K562 (cell line): Measurements from ENCODE around the gene CROT. TPM values are rescaled to one million over a fixed set of nuclear protein-coding genes. Genes with fewer than 3 reads are reported as not detected.

Experiments used
- BCLAF1 ChIP-seq, 2 experiments: fragments of 450-650 bp in 1 of 2; IDR thresholded peaks; 2 replicates each; pipeline ENCODE4 v1.6.1; 2011 to 2017; ENCODE audit warnings: low read depth in 2 of 2, antibody characterized with exemption in 1 of 2, borderline replicate concordance in 1 of 2, low read length in 1 of 2, mild to moderate bottlenecking in 1 of 2, mixed read lengths in 1 of 2; ENCODE audit not compliant: control insufficient read depth in 1 of 2
- CLOCK ChIP-seq: fragments of 250-450 bp; sonication (Bioruptor Pico); IDR thresholded peaks from 2 replicates; pipeline ENCODE4 v1.4.0; 2020; ENCODE audit warnings: mild to moderate bottlenecking, moderate library complexity, borderline replicate concordance
- E2F3 ChIP-seq: fragments of 250-450 bp; sonication (Bioruptor Pico); IDR thresholded peaks from 2 replicates; pipeline ENCODE4 v1.4.0; 2020; ENCODE audit warnings: mild to moderate bottlenecking
- KDM1A ChIP-seq, 2 experiments: fragments of 450-650 bp; IDR thresholded peaks; 2 replicates each; pipeline ENCODE4 v1.6.1; 2016; ENCODE audit warnings: mild to moderate bottlenecking in 2 of 2
- MEF2D ChIP-seq: conservative IDR thresholded peaks from 2 replicates; pipeline ENCODE4 v1.6.1; 2016; ENCODE audit warnings: low read depth, missing genetic modification characterization, missing compliant biosample characterization
- NONO ChIP-seq, 2 experiments: fragments of 200-400 bp in 1 of 2; fragments of 450-650 bp in 1 of 2; formaldehyde crosslinking in 1 of 2; IDR thresholded peaks; 2 replicates each; pipeline ENCODE4 v1.6.1; 2017; ENCODE audit warnings: low read depth in 2 of 2, mild to moderate bottlenecking in 2 of 2, moderate library complexity in 2 of 2, low read length in 1 of 2
- NUFIP1 ChIP-seq: fragments of 450-650 bp; IDR thresholded peaks from 2 replicates; pipeline ENCODE4 v1.6.1; 2018; ENCODE audit not compliant: partially characterized antibody
- POLR2AphosphoS2 ChIP-seq: IDR thresholded peaks from 2 replicates; pipeline ENCODE4 v1.6.1; 2012; ENCODE audit warnings: low read length, improper control_type of control experiment
- RNF219 ChIP-seq: fragments of 250-450 bp; sonication (Bioruptor Pico); IDR thresholded peaks from 2 replicates; pipeline ENCODE4 v1.5.0; 2022; ENCODE audit warnings: mild to moderate bottlenecking
- SRSF9 ChIP-seq: fragments of 200-400 bp; formaldehyde crosslinking; IDR thresholded peaks from 2 replicates; pipeline ENCODE4 v1.6.1; 2017; ENCODE audit warnings: low read depth, low read length, borderline replicate concordance
- TRIM28 ChIP-seq: fragments of 450-650 bp; IDR thresholded peaks from 2 replicates; pipeline ENCODE4 v1.6.1; 2017
- TSHZ1 ChIP-seq: fragments of 250-450 bp; sonication (Bioruptor Pico); IDR thresholded peaks from 2 replicates; pipeline ENCODE4 v1.4.0; 2020; ENCODE audit warnings: mild to moderate bottlenecking, moderate library complexity
- ZBTB8A ChIP-seq: fragments of 450-650 bp; IDR thresholded peaks from 2 replicates; pipeline ENCODE4 v1.6.1; 2018; ENCODE audit warnings: mild to moderate bottlenecking, moderate library complexity; ENCODE audit not compliant: partially characterized antibody
- ZFP1 ChIP-seq: fragments of 450-650 bp; formaldehyde crosslinking; IDR thresholded peaks from 2 replicates; pipeline ENCODE4 v1.4.0; 2020; ENCODE audit warnings: mild to moderate bottlenecking, mixed read lengths
- ZNF24 ChIP-seq: fragments of 450-650 bp; IDR thresholded peaks from 2 replicates; pipeline ENCODE4 v1.6.1; 2016
- ZNF444 ChIP-seq: fragments of 250-450 bp; sonication (Bioruptor Pico); IDR thresholded peaks from 2 replicates; pipeline ENCODE4 v1.4.0; 2020; ENCODE audit warnings: mild to moderate bottlenecking, moderate library complexity
- ZNF584 ChIP-seq: fragments of 200-800 bp; sonication (Bioruptor generic); IDR thresholded peaks from 2 replicates; pipeline ENCODE4 v1.6.1; 2016; ENCODE audit warnings: low read depth, mild to moderate bottlenecking, missing genetic modification characterization, missing compliant biosample characterization
- polyA plus RNA-seq, 8 experiments: library from polyadenylated mRNA; depleted of rRNA in 4 of 8; stranded (reverse) in 5 of 8; unstranded in 3 of 8; fragments of >200 nt; fragmentation: Nextera tagmentation in 2 of 8; fragmentation: Illumina TruSeq in 1 of 8; extraction: Ambion mirVana in 2 of 8; extraction: Trizol in 1 of 8; gene quantifications; 2 replicates each; pipeline versions ENCODE4 v1.2.1 to v1.2.3, GENCODE V29; 2011 to 2014; ENCODE audit warnings: inconsistent platforms in 1 of 8, missing spikeins in 1 of 8
- total RNA-seq, 7 experiments: library from RNA; depleted of rRNA in 6 of 7; stranded (reverse); fragments of >200 nt in 6 of 7; fragmentation: Illumina TruSeq in 2 of 7; extraction: Trizol in 2 of 7; gene quantifications; 2 replicates each; pipeline versions ENCODE4 v1.2.1 to v1.2.3, GENCODE V29; 2011 to 2021; ENCODE audit warnings: low replicate concordance in 1 of 7

The CROT gene
- total and polyA plus RNA-seq, 9 of the 15 experiments (the other 6 are each of a cell fraction or from before 2014, with no cell fraction given) = 2.5 to 8.1 (median 5.1) TPM

GRCh38 chr7:87330942-87331341 is 14.5 kb upstream of the CROT start (continued):
- TF ChIP-seq BCLAF1 (IDR thresholded peaks at IDR 0.05; ENCODE audit: borderline replicate concordance in 1 of 2, control insufficient read depth in 1 of 2, low read depth in 2 of 2, low read length in 1 of 2) (no peak), NONO (IDR thresholded peaks at IDR 0.05; ENCODE audit: low read depth in 2 of 2, low read length in 1 of 2) (peak in 1 of 2 experiments; percentile 48; a peak in 1 of 4 replicates), E2F3 (CRISPR knock-in tag) (0 out of 2 replicates have a peak, but pooled peaks have one; percentile 56), SRSF9 (no peak), ZFP1 (CRISPR knock-in tag) (peak; percentile 91), ZNF444 (CRISPR knock-in tag) (peak; percentile 81), RNF219 (0 out of 2 replicates have a peak, but pooled peaks have one; percentile 31), KDM1A (IDR thresholded peaks at IDR 0.05) (peak; percentile 93), NUFIP1 (peak; percentile 19), POLR2AphosphoS2 (no peak), CLOCK (CRISPR knock-in tag) (peak; percentile 84; the same call in 1 of the 2 replicates), ZNF584 (CRISPR knock-in tag) (peak; percentile 85), TRIM28 (peak; percentile 68; the same call in 1 of the 2 replicates), ZBTB8A (no peak), MEF2D (peak; percentile 96), TSHZ1 (peak; percentile 86), ZNF24 (0 out of 2 replicates have a peak, but pooled peaks have one; percentile 56)
